ENCODE results near the gene ST6GALNAC3.
"Not testable (repeated sequence)": the region's sequence is repeated elsewhere in the genome, so short reads cannot be mapped to it uniquely, and the experiment has no call there.

Gene ST6GALNAC3

GRCh38 chr1:76109404-76109803, 34.9 kb downstream of the ST6GALNAC3 start:
- no peak for DNase-seq (ENCODE audit: low read depth)

DNA sequence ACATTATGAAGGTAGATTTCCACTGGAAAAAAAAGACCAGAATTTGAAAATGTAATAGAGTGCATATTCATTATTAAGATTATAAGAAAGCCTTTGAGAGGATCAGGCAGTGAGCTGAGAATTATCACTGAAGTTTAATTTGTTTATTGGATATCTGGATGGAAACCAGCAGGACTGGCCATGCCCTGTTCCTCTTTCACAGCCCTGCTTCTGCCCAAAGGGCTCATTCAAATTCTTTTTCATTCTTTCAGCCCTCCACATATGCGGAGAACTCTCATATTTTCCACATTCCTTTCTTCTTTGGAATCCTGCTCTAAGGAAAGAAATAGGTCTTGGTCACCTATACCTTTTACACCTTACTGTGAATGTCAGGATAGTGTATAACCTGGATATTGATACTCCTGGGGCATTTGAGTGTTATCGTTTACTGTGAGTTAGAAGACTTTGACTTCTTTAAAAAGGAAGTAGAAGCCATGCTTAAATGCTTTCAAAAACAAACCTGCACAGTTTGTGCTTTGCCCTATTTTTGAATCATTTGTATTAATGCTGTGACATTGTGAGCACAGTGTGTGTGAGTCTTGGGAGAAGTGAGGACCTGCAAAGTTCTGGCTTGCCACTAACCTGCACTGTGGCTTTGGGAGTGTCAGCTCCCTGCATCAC, 35.5 kb downstream of the ST6GALNAC3 start:
- DNase-seq (ENCODE audit: low read depth), result no peak

- DNase-seq (ENCODE audit: low read depth), result no peak
These were observed 36.1 kb downstream of the ST6GALNAC3 start for GRCh38 chr1:76110666-76111065.

DNA sequence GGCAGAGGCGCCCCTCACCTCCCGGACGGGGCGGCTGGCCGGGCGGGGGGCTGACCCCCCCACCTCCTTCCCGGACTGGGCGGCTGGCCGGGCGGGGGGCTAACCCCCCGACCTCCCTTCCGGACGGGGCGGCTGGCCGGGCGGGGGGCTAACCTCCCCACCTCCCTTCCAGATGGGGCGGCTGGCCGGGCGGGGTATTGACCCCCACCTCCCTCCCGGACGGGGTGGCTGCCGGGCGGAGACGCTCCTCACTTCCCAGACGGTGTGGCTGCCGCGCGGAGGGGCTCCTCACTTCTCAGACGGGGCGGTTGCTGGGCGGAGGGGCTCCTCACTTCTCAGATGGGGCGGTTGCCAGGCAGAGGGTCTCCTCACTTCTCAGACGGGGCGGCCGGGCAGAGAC, 37.8 kb downstream of the ST6GALNAC3 start:
- DNase-seq (ENCODE audit: low read depth), result not testable (repeated sequence)

GRCh38 chr1:76113446-76113845, 38.9 kb downstream of the ST6GALNAC3 start:
- DNase-seq (ENCODE audit: low read depth), result no peak

GRCh38 chr1:76115171-76115570, 40.6 kb downstream of the ST6GALNAC3 start:
- DNase-seq (ENCODE audit: low read depth), result no peak

GRCh38 chr1:76121850-76122249, 47.3 kb downstream of the ST6GALNAC3 start:
- no peak for DNase-seq (ENCODE audit: low read depth)

GRCh38 chr1:76122271-76122670, 47.7 kb downstream of the ST6GALNAC3 start:
- DNase-seq (ENCODE audit: low read depth), result no peak

DNA sequence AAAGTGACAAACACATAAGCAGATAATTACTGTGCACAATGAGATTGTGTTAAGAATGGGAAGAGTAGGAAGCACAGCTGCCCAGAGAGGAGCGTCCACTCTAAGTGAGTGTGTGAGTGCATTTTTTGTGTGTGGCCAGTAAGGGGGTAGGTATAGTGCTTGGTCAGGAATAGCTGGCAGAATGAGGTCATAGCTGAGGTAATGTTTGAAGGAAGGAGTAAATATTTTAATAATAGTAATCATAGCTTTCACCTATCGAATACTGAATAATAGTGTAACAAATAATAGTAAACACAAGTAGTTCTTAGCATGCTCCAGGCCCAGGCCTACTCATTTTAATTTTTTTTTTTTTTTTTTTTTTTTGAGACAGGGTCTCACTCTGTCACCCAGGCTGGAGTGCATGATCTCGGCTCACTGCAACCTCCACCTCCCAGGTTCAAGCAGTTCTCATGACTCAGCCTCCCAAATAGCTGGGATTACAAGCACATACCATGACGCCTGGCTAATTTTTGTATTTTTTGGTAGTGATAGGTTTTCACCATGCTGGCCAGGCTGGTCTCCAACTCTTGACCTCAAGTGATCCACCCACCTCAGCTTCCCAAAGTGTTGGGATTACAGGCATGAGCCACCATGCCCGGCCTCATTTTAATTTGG, 49.0 kb downstream of the ST6GALNAC3 start:
- DNase-seq (ENCODE audit: low read depth), result not testable (repeated sequence)

DNA sequence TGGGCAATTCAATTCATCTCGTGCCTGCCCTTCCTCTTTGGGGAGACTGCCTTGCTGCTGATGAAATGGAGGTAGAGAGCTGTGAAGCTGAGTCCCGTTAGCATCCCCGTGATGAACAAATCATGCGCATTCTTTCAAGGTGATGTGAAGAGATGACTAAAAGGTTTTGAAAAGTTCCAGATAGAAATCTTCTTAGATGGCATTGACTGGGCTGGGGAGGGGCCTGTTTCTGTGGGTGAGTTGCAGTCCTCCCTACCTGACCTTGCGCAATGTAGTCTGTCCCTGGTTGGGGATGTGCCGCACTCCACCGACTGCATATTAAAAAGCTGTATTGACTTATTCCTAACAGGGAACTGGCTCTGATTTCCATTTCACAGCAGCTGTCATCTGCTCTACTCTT, 49.6 kb downstream of the ST6GALNAC3 start:
- DNase-seq (ENCODE audit: low read depth), result no peak

- no peak for DNase-seq (ENCODE audit: low read depth)
These were observed 51.1 kb downstream of the ST6GALNAC3 start for GRCh38 chr1:76125473-76126219.

GRCh38 chr1:76128096-76128495, 53.5 kb downstream of the ST6GALNAC3 start:
- no peak for DNase-seq (ENCODE audit: low read depth)

DNA sequence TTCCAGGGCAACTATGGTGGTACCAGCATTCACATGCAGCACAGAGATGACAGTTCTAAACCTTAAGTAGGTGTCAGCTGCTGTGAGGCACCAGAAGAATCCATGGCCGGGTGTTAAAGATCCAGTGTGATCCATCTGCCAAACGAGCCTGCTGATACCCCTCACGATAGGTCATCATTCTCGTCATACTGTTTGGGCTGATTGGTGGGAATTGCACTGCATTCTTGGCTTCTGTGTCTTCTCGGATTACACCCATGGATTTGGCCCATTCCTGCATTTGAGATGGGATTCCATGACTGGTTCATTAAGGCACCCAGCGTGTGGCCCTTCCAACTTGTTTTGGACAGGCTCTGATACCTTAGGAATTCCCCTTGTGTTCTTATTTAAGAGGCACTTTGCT, 55.2 kb downstream of the ST6GALNAC3 start:
- no peak for DNase-seq (ENCODE audit: low read depth)

DNA sequence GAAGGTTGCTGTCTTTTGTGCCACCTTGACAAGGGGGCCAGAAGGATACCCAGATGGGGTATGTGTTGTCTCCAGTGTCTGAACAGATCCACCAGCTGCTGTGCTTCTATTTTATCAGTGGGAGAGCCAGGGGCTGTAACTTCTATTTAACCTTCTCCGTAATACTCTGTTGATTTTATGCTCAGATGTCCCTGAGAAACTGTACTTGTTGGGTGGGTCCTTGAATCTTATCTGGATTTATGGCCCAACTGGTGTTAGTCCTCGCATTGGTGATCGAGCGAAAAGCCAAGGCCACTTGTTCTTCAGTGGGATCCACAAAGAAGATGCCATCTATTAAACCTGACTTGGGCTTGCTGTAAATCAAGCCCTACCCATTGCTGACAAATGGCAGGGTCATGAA, 56.4 kb downstream of the ST6GALNAC3 start:
- DNase-seq (ENCODE audit: low read depth), result no peak

GRCh38 chr1:76133977-76134376, 59.4 kb downstream of the ST6GALNAC3 start:
- DNase-seq (ENCODE audit: low read depth), result no peak

- no peak for DNase-seq (ENCODE audit: low read depth)
These were observed 61.3 kb downstream of the ST6GALNAC3 start for GRCh38 chr1:76135835-76136234.

DNA sequence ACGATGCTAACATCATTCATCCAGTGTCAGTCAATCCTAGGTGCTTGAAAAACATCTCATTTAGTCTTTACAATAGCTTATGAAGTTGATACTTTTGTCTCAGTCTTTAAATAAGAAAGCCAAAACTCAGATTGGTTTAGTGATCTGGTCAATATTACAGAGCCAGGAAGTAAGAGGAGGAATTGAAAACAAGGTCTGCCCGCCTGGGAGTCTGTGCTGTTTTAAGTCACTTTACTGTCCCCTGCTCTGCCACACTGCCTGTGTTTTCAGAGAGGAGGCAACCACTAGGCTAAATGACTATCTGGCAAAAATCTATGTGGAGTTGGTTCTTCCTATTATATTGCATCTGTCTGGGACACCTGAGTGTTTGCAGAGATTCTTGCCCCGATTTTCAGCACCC, 62.3 kb downstream of the ST6GALNAC3 start:
- no peak for DNase-seq (ENCODE audit: low read depth)

GRCh38 chr1:76137746-76138145, 63.2 kb downstream of the ST6GALNAC3 start:
- no peak for DNase-seq (ENCODE audit: low read depth)

DNA sequence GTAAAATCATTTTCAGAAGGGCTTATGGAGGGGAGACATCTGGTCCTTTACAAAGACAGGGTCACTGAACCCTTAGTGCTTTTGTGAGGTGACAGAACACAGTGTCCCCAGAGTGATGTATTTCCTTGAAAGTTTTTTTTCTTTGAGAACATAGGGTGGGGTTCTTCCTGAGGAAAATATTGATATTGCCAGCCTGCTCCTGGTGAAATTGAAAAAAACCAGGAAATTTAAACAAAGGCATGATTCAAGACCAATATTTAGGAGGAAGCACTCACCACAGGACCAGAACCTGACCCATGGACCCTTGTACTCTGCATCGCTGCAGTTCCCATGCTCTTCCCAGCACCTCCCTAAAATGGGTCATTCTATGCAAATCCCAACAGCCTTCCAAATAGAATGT, 63.7 kb downstream of the ST6GALNAC3 start:
- DNase-seq (ENCODE audit: low read depth), result no peak

- no peak for DNase-seq (ENCODE audit: low read depth)
These were observed 65.7 kb downstream of the ST6GALNAC3 start for GRCh38 chr1:76140227-76140626.

- no peak for DNase-seq (ENCODE audit: low read depth)
These were observed 67.4 kb downstream of the ST6GALNAC3 start for GRCh38 chr1:76141929-76142328.

GRCh38 chr1:76142771-76143540, 68.4 kb downstream of the ST6GALNAC3 start:
- no peak for DNase-seq (ENCODE audit: low read depth)
